Activated CD8-positive, alpha-beta T cell treated with anti-CD3 and anti-CD28 coated beads, Interleukin-2, amount 10 ng/mL, durations not matched to agents 7 days and 5 days (primary cell): Measurements from ENCODE around the gene OLAH. TPM values are rescaled to one million over a fixed set of nuclear protein-coding genes. Genes with fewer than 3 reads are reported as not detected.

Source experiments
- ATAC-seq: fragments of 150-1000 bp; cut with Tn5 transposase; one replicate; pipeline ENCODE4 v1.10.0; 2021; ENCODE audit warnings: moderate library complexity
- CTCF ChIA-PET: fragments of 350-600 bp; sonication (Branson Sonifier 250); formaldehyde crosslinking; loops from one replicate; lab custom pipeline; 2021; ENCODE audit warnings: antibody characterized with exemption; lab: Charles Lee
- POLR2A ChIA-PET: fragments of 350-600 bp; sonication (Branson Sonifier 250); formaldehyde crosslinking; loops from one replicate; lab custom pipeline; 2021; ENCODE audit warnings: antibody characterized with exemption; lab: Charles Lee
- DNase-seq: peaks from one replicate; pipeline ENCODE4 v3.0.0-alpha.2; 2020
- H3K27ac Mint-ChIP-seq: one replicate; pipeline ENCODE4 v1.8.0; 2021; ENCODE audit warnings: mild to moderate bottlenecking, mixed read lengths
- H3K27me3 Mint-ChIP-seq: one replicate; pipeline ENCODE4 v1.8.0; 2021; ENCODE audit warnings: low read depth, mixed read lengths
- H3K36me3 Mint-ChIP-seq: one replicate; pipeline ENCODE4 v1.8.0; 2021; ENCODE audit warnings: low read depth, mixed read lengths
- H3K4me1 Mint-ChIP-seq: one replicate; pipeline ENCODE4 v1.8.0; 2021; ENCODE audit warnings: low read depth, mixed read lengths
- H3K4me3 Mint-ChIP-seq: one replicate; pipeline ENCODE4 v1.8.0; 2021; ENCODE audit warnings: mild to moderate bottlenecking, mixed read lengths
- H3K9me3 Mint-ChIP-seq: one replicate; pipeline ENCODE4 v1.8.0; 2022; ENCODE audit warnings: mixed read lengths; ENCODE audit not compliant: insufficient read depth
- total RNA-seq, 2 experiments: library from RNA; stranded (reverse); gene quantifications; one replicate each; pipeline ENCODE4 v1.2.3, GENCODE V29; 2021

The OLAH gene
- total RNA-seq, 2 experiments from 2014 or later, result 0.18 to 0.37 TPM

- H3K9me3 Mint-ChIP-seq, result no peaks in the 10 kb centered on the region
- no peaks in the 10 kb centered on the region for H3K27me3 Mint-ChIP-seq
- ChIA-PET CTCF (interaction anchor here (0.6 to 2.3 kb wide), 17 partner anchors 9 to 905 kb away, joined by 3 to 11 read pairs (median 4); partner anchors contain the start of genes MEIG1 and RPP38), POLR2A (interaction anchor here (1.0 to 1.3 kb wide), 2 partner anchors 9 to 153 kb away, joined by 4 read pairs; partner anchors contain the start of gene DCLRE1C)
- DNase-seq (peak; percentile 78), ATAC-seq (peak; percentile 89)
- H3K4me3 Mint-ChIP-seq, result no peak overlapping the region
- peaks cover 54% of the 10 kb centered on the region for H3K36me3 Mint-ChIP-seq
- H3K4me1 Mint-ChIP-seq, result peaks cover 8% of the 10 kb centered on the region
- H3K27ac Mint-ChIP-seq, result no peak overlapping the region
Measured at GRCh38 chr10:15106352-15107013, 62.7 kb downstream of the OLAH start.

GRCh38 chr10:15112657-15113056 is 68.9 kb downstream of the OLAH start:
- no peaks in the 10 kb centered on the region for H3K4me1 Mint-ChIP-seq
- CTCF ChIA-PET, result no interaction called here
- DNase-seq (no peak), ATAC-seq (no peak)
- H3K27me3 Mint-ChIP-seq, result no peaks in the 10 kb centered on the region
- H3K36me3 Mint-ChIP-seq, result peaks cover 32% of the 10 kb centered on the region
- POLR2A ChIA-PET, result no interaction called here
- H3K27ac Mint-ChIP-seq, result peak overlapping the region; percentile 27
- no peaks in the 10 kb centered on the region for H3K9me3 Mint-ChIP-seq
- no peak overlapping the region for H3K4me3 Mint-ChIP-seq

- POLR2A ChIA-PET, result interaction anchor here (1.6 kb wide), 1 partner anchor 16 kb away, joined by 5 read pairs; the partner anchor contains the start of gene RPP38
- H3K36me3 Mint-ChIP-seq, result peaks cover 24% of the 10 kb centered on the region
Measured at GRCh38 chr10:15113766-15114165, 70.0 kb downstream of the OLAH start.

GRCh38 chr10:15116225-15116624 is 72.5 kb downstream of the OLAH start:
- peaks cover 10% of the 10 kb centered on the region for H3K4me1 Mint-ChIP-seq
- H3K36me3 Mint-ChIP-seq, result peaks cover 21% of the 10 kb centered on the region
- no peaks in the 10 kb centered on the region for H3K27me3 Mint-ChIP-seq
- no peaks in the 10 kb centered on the region for H3K9me3 Mint-ChIP-seq
- no peak for DNase-seq
- H3K27ac Mint-ChIP-seq, result no peak overlapping the region
- no peak overlapping the region for H3K4me3 Mint-ChIP-seq
- ChIA-PET POLR2A (no interaction called here), CTCF (interaction anchor here (1.3 to 2.8 kb wide), 2 partner anchors 10 to 16 kb away, joined by 3 to 6 read pairs; no protein-coding TSS in a partner anchor)
- ATAC-seq, result no peak

More at GRCh38 chr10:15113766-15114165, 70.0 kb downstream of the OLAH start:
- Mint-ChIP-seq H3K4me1 (peaks cover 2% of the 10 kb centered on the region), H3K27ac (no peak overlapping the region), H3K27me3 (no peaks in the 10 kb centered on the region), H3K4me3 (no peak overlapping the region), H3K9me3 (no peaks in the 10 kb centered on the region)
- CTCF ChIA-PET, result interaction anchor here (0.7 kb wide), 1 partner anchor 39 kb away, joined by 3 read pairs; no protein-coding TSS in a partner anchor
- ATAC-seq (no peak), DNase-seq (no peak)

- H3K36me3 Mint-ChIP-seq, result peaks cover 21% of the 10 kb centered on the region
- ChIA-PET CTCF (interaction anchor here (2.0 kb wide), 1 partner anchor 11 kb away, joined by 9 read pairs; no protein-coding TSS in a partner anchor), POLR2A (interaction anchor here (0.8 kb wide), 1 partner anchor 720 kb away, joined by 3 read pairs; no protein-coding TSS in a partner anchor)
- H3K27ac Mint-ChIP-seq, result no peak overlapping the region
- no peaks in the 10 kb centered on the region for H3K9me3 Mint-ChIP-seq
- ATAC-seq, result no peak
- H3K4me3 Mint-ChIP-seq, result no peak overlapping the region
- H3K4me1 Mint-ChIP-seq, result peaks cover 18% of the 10 kb centered on the region
- H3K27me3 Mint-ChIP-seq, result no peaks in the 10 kb centered on the region
- no peak for DNase-seq
Measured at GRCh38 chr10:15118615-15119014, 74.9 kb downstream of the OLAH start.

GRCh38 chr10:15120523-15120922 is 76.8 kb downstream of the OLAH start:
- Mint-ChIP-seq H3K36me3 (peaks cover 33% of the 10 kb centered on the region), H3K27me3 (no peaks in the 10 kb centered on the region), H3K9me3 (no peaks in the 10 kb centered on the region), H3K4me3 (no peak overlapping the region), H3K4me1 (peaks cover 29% of the 10 kb centered on the region), H3K27ac (no peak overlapping the region)
- DNase-seq, result no peak
- ChIA-PET POLR2A (no interaction called here), CTCF (no interaction called here)
- no peak for ATAC-seq

GRCh38 chr10:15121707-15122106 is 78.0 kb downstream of the OLAH start:
- no peak for DNase-seq
- ChIA-PET CTCF (interaction anchor here (0.8 kb wide), 1 partner anchor 15 kb away, joined by 3 read pairs; no protein-coding TSS in a partner anchor), POLR2A (no interaction called here)
- no peaks in the 10 kb centered on the region for H3K9me3 Mint-ChIP-seq
- H3K4me1 Mint-ChIP-seq, result peaks cover 29% of the 10 kb centered on the region
- H3K36me3 Mint-ChIP-seq, result peaks cover 40% of the 10 kb centered on the region
- no peak overlapping the region for H3K4me3 Mint-ChIP-seq
- no peaks in the 10 kb centered on the region for H3K27me3 Mint-ChIP-seq
- H3K27ac Mint-ChIP-seq, result no peak overlapping the region
- ATAC-seq, result no peak

GRCh38 chr10:15122477-15123030 is 78.8 kb downstream of the OLAH start:
- H3K4me3 Mint-ChIP-seq, result no peak overlapping the region
- no peaks in the 10 kb centered on the region for H3K27me3 Mint-ChIP-seq
- ChIA-PET CTCF (interaction anchor here (1.4 to 1.6 kb wide), 2 partner anchors 10 to 16 kb away, joined by 5 to 6 read pairs; no protein-coding TSS in a partner anchor), POLR2A (no interaction called here)
- ATAC-seq (no peak), DNase-seq (no peak)
- H3K27ac Mint-ChIP-seq, result no peak overlapping the region
- peaks cover 40% of the 10 kb centered on the region for H3K36me3 Mint-ChIP-seq
- H3K9me3 Mint-ChIP-seq, result no peaks in the 10 kb centered on the region
- peaks cover 29% of the 10 kb centered on the region for H3K4me1 Mint-ChIP-seq

Other genes starting within 250 kb of the OLAH start
- 1 to 10 TPM in 1 of 2 experiments, under 1 TPM in 1; 0.89 to 1.2 TPM for gene CDNF, start 205.9 kb upstream of the OLAH start, total RNA-seq
- 10 to 100 TPM; 28.9 to 31.4 TPM for gene HSPA14, start 205.6 kb upstream of the OLAH start, total RNA-seq
- 10 to 100 TPM; 21.8 to 22.5 TPM for gene MSANTD7, start 205.6 kb upstream of the OLAH start, total RNA-seq
- 10 to 100 TPM; 34.3 to 34.6 TPM for gene SUV39H2, start 165.1 kb upstream of the OLAH start, total RNA-seq
- 10 to 100 TPM; 50.7 to 58.3 TPM for gene DCLRE1C, start 89.8 kb upstream of the OLAH start, total RNA-seq
- not detected for gene MEIG1, start 84.6 kb upstream of the OLAH start, total RNA-seq
- 1 to 10 TPM; 4.4 to 5.2 TPM for gene ACBD7, start 44.8 kb downstream of the OLAH start, total RNA-seq
- 10 to 100 TPM; 16.8 to 19.0 TPM for gene RPP38, start 53.4 kb downstream of the OLAH start, total RNA-seq
- gene NMT2, start 124.8 kb downstream of the OLAH start, total RNA-seq, result 10 to 100 TPM; 30.2 to 36.5 TPM